GM19043 (cell line): ENCODE measurements around the gene MTCL1.

Experiments
- ATAC-seq: cut with Tn5 transposase; IDR thresholded peaks from one replicate; pipeline ENCODE4 v1.9.1; 2021; ENCODE audit warnings: low read depth; ENCODE audit not compliant: unreplicated experiment

The MTCL1 gene

GRCh38 chr18:8787371-8787670 lies 82.0 kb downstream of the MTCL1 start:
- no peak for ATAC-seq

- no peak for ATAC-seq
Observed at GRCh38 chr18:8787794-8788193, 82.4 kb downstream of the MTCL1 start.

GRCh38 chr18:8788503-8789429 lies 83.4 kb downstream of the MTCL1 start:
- ATAC-seq = no peak

GRCh38 chr18:8791171-8791651 lies 85.9 kb downstream of the MTCL1 start:
- no peak for ATAC-seq

GRCh38 chr18:8792688-8793316 lies 87.4 kb downstream of the MTCL1 start:
- ATAC-seq = no peak

- ATAC-seq = no peak
Observed at GRCh38 chr18:8793445-8794155, 88.2 kb downstream of the MTCL1 start.

GRCh38 chr18:8794156-8794933 lies 89.0 kb downstream of the MTCL1 start:
- ATAC-seq = no peak

- ATAC-seq = no peak
Observed at GRCh38 chr18:8794934-8795280, 89.6 kb downstream of the MTCL1 start.

GRCh38 chr18:8795586-8796325 lies 90.4 kb downstream of the MTCL1 start:
- no peak for ATAC-seq

- no peak for ATAC-seq
Observed at GRCh38 chr18:8797206-8797605, 91.8 kb downstream of the MTCL1 start.

- ATAC-seq = no peak
Observed at GRCh38 chr18:8799001-8799400, 93.6 kb downstream of the MTCL1 start.

- ATAC-seq = no peak
Observed at GRCh38 chr18:8799596-8800441, 94.5 kb downstream of the MTCL1 start.

GRCh38 chr18:8800445-8800844 lies 95.1 kb downstream of the MTCL1 start:
- no peak for ATAC-seq

GRCh38 chr18:8800876-8801262 lies 95.5 kb downstream of the MTCL1 start:
- no peak for ATAC-seq

GRCh38 chr18:8801263-8801901 lies 96.0 kb downstream of the MTCL1 start:
- ATAC-seq = no peak

- no peak for ATAC-seq
Observed at GRCh38 chr18:8802017-8802672, 96.8 kb downstream of the MTCL1 start.

- no peak for ATAC-seq
Observed at GRCh38 chr18:8803063-8803795, 97.9 kb downstream of the MTCL1 start.

- no peak for ATAC-seq
Observed at GRCh38 chr18:8803957-8804356, 98.6 kb downstream of the MTCL1 start.
